Thymus (tissue), 11 donors: ENCODE measurements around the gene CBX1. TPM values are rescaled to one million over a fixed set of nuclear protein-coding genes. Genes with fewer than 3 reads are reported as not detected.
A peak's percentile ranks its signal among the peaks of the same experiment; 100 is the strongest.

ENCODE experiments used
- DNase-seq, 9 donors: peaks; one replicate each; pipeline ENCODE4 v3.0.0-alpha.2; 2013; ENCODE audit warnings: low spot score in 9 of 9, low read depth in 6 of 9, missing footprints in 1 of 9
- H3K27ac ChIP-seq, 2 donors: one replicate each; pipeline ENCODE4 v1.5.1; 2013; ENCODE audit warnings: control low read depth in 1 of 2, low read depth in 1 of 2, low read length in 1 of 2, mild to moderate bottlenecking in 1 of 2, moderate library complexity in 1 of 2
- H3K27me3 ChIP-seq, 2 donors: one replicate each; pipeline ENCODE4 v1.5.1; 2013; ENCODE audit warnings: low read length in 1 of 2; ENCODE audit not compliant: control insufficient read depth in 2 of 2, insufficient read depth in 1 of 2
- H3K36me3 ChIP-seq, 2 donors: one replicate each; pipeline ENCODE4 v1.5.1; 2013; ENCODE audit warnings: low read length in 1 of 2, mild to moderate bottlenecking in 1 of 2, moderate library complexity in 1 of 2; ENCODE audit not compliant: control insufficient read depth in 2 of 2, insufficient read depth in 2 of 2
- H3K4me1 ChIP-seq, 2 donors: one replicate each; pipeline ENCODE4 v1.5.1; 2013; ENCODE audit warnings: low read length in 2 of 2; ENCODE audit not compliant: control insufficient read depth in 2 of 2, insufficient read depth in 2 of 2
- H3K4me3 ChIP-seq, 2 donors: one replicate each; pipeline ENCODE4 v1.5.1; 2013; ENCODE audit warnings: low read length in 2 of 2, control low read depth in 1 of 2, mild to moderate bottlenecking in 1 of 2
- H3K9me3 ChIP-seq, 2 donors: one replicate each; pipeline ENCODE4 v1.5.1; 2013; ENCODE audit warnings: low read length in 1 of 2, mild to moderate bottlenecking in 1 of 2; ENCODE audit not compliant: control insufficient read depth in 2 of 2, insufficient read depth in 1 of 2
- WGBS: extraction: QIAGEN DNeasy Blood & Tissue Kit; methylation state at CpG from one replicate; pipeline ENCODE4 v1.1.7; 2013; 5-methylcytosine and 5-hydroxymethylcytosine counted together
- polyA plus RNA-seq: library from polyadenylated mRNA; stranded (reverse); fragments of 200-250 nt; gene quantifications from one replicate; pipeline ENCODE4 v1.2.3, GENCODE V29; 2013
- total RNA-seq: library from RNA; stranded (reverse); fragments of 120-200 nt; gene quantifications from one replicate; pipeline ENCODE4 v1.2.4, GENCODE V29; 2013
- donor health status: healthy.

The CBX1 gene
- total and polyA plus RNA-seq, 2 donors = 39.8 to 64.6 TPM

GRCh38 chr17:48110761-48111160 lies 9.5 kb upstream of the CBX1 start:
- H3K9me3 ChIP-seq = no peaks in the 10 kb centered on the region

GRCh38 chr17:48107137-48108055 lies 6.1 kb upstream of the CBX1 start, which contains the start of gene SNX11:
Gene SNX11, plus strand, starts transcription at chr17:48107766. Its CDS starts 4,278 bp downstream, at chr17:48112044.
- Histone ChIP-seq H3K4me1 (peaks cover 17 to 24% of the 10 kb centered on the region in 2 donors), H3K9me3 (no peaks in the 10 kb centered on the region), H3K4me3 (peak within 1 kb of the TSS; percentile 93 to 99), H3K36me3 (no peaks in the 10 kb centered on the region), H3K27me3 (peaks cover 0 to 3% of the 10 kb centered on the region in 2 donors), H3K27ac (peak within 1 kb of the TSS; percentile 93 to 98)
- peak; percentile 73 to 96 (median 86) for DNase-seq
- WGBS = under 1% methylated on average over 64 of the region's 64 CpGs

More at GRCh38 chr17:48110761-48111160, 9.5 kb upstream of the CBX1 start:
- 83% methylated on average over 9 of the region's 9 CpGs for WGBS
- H3K27me3 ChIP-seq = no peaks in the 10 kb centered on the region
- peaks cover 3 to 7% of the 10 kb centered on the region in 2 donors for H3K36me3 ChIP-seq
- no peak for DNase-seq
- H3K4me3 ChIP-seq = no peak overlapping the region
- peaks cover 30 to 40% of the 10 kb centered on the region in 2 donors for H3K4me1 ChIP-seq
- H3K27ac ChIP-seq = no peak overlapping the region

- no peak for DNase-seq
- WGBS = 61% methylated on average over 13 of the region's 13 CpGs
- peak overlapping the region; percentile 93 to 98 for H3K27ac ChIP-seq
Observed at GRCh38 chr17:48106802-48107136, 5.5 kb upstream of the CBX1 start.

GRCh38 chr17:48104440-48104839 lies 3.2 kb upstream of the CBX1 start:
- no peak for DNase-seq
- peaks cover 0 to 3% of the 10 kb centered on the region in 2 donors for H3K27me3 ChIP-seq
- H3K9me3 ChIP-seq = no peaks in the 10 kb centered on the region
- no peak overlapping the region for H3K4me3 ChIP-seq
- WGBS = 93% methylated on average over 7 of the region's 7 CpGs
- peaks cover 17 to 38% of the 10 kb centered on the region in 2 donors for H3K4me1 ChIP-seq
- no peaks in the 10 kb centered on the region for H3K36me3 ChIP-seq
- no peak overlapping the region for H3K27ac ChIP-seq

More at GRCh38 chr17:48106802-48107136, 5.5 kb upstream of the CBX1 start:
- Histone ChIP-seq H3K27me3 (peaks cover 0 to 3% of the 10 kb centered on the region in 2 donors), H3K9me3 (no peaks in the 10 kb centered on the region), H3K36me3 (no peaks in the 10 kb centered on the region), H3K4me1 (peaks cover 13 to 24% of the 10 kb centered on the region in 2 donors), H3K4me3 (peak overlapping the region; percentile 93 to 99)

- Histone ChIP-seq H3K27me3 (peaks cover 0 to 3% of the 10 kb centered on the region in 2 donors), H3K4me3 (no peak overlapping the region), H3K4me1 (peaks cover 11 to 28% of the 10 kb centered on the region in 2 donors), H3K36me3 (no peaks in the 10 kb centered on the region), H3K27ac (no peak overlapping the region), H3K9me3 (no peaks in the 10 kb centered on the region)
- 31% methylated on average over 14 of the region's 14 CpGs for WGBS
- no peak for DNase-seq
Observed at GRCh38 chr17:48102798-48103715, 1.8 kb upstream of the CBX1 start.

GRCh38 chr17:48102043-48102750 lies 919 bp upstream of the CBX1 start:
- Histone ChIP-seq H3K4me1 (peaks cover 8 to 25% of the 10 kb centered on the region in 2 donors), H3K4me3 (no peak overlapping the region), H3K36me3 (no peaks in the 10 kb centered on the region), H3K27ac (no peak overlapping the region), H3K9me3 (no peaks in the 10 kb centered on the region), H3K27me3 (peaks cover 0 to 3% of the 10 kb centered on the region in 2 donors)
- no peak for DNase-seq
- WGBS = 61% methylated on average over 19 of the region's 19 CpGs

GRCh38 chr17:48100591-48101011 lies 677 bp downstream of the CBX1 start:
- H3K36me3 ChIP-seq = peaks cover 0 to 4% of the 10 kb centered on the region in 2 donors
- peak overlapping the region; percentile 78 to 96 for H3K4me3 ChIP-seq
- peaks cover 0 to 3% of the 10 kb centered on the region in 2 donors for H3K27me3 ChIP-seq
- WGBS = 5% methylated on average over 23 of the region's 23 CpGs
- no peaks in the 10 kb centered on the region for H3K9me3 ChIP-seq
- peak overlapping the region; percentile 85 to 91 for H3K27ac ChIP-seq
- H3K4me1 ChIP-seq = peaks cover 4 to 19% of the 10 kb centered on the region in 2 donors
- peak in 1 of 9 donors; percentile 16 for DNase-seq

GRCh38 chr17:48100160-48100559 lies 1.1 kb downstream of the CBX1 start:
- peaks cover 4 to 19% of the 10 kb centered on the region in 2 donors for H3K4me1 ChIP-seq
- no peaks in the 10 kb centered on the region for H3K9me3 ChIP-seq
- peak overlapping the region; percentile 78 to 96 for H3K4me3 ChIP-seq
- no peak for DNase-seq
- 94% methylated on average over 10 of the region's 10 CpGs for WGBS
- peaks cover 0 to 3% of the 10 kb centered on the region in 2 donors for H3K27me3 ChIP-seq
- peaks cover 0 to 7% of the 10 kb centered on the region in 2 donors for H3K36me3 ChIP-seq
- peak overlapping the region in 1 of 2 donors; percentile 85 for H3K27ac ChIP-seq
